GM21367 (cell line): ENCODE results near the gene RGS3.
A peak's percentile ranks its signal among the peaks of the same experiment; 100 is the strongest.

Experiments
- ATAC-seq: cut with Tn5 transposase; IDR thresholded peaks from one replicate; pipeline ENCODE4 v1.9.1; 2021; ENCODE audit not compliant: unreplicated experiment

Gene RGS3

GRCh38 chr9:113568571-113569321 is 105.2 kb downstream of the RGS3 start:
- no peak for ATAC-seq

GRCh38 chr9:113569472-113570060 is 106.0 kb downstream of the RGS3 start:
- no peak for ATAC-seq

GRCh38 chr9:113570106-113570505 is 106.6 kb downstream of the RGS3 start:
- no peak for ATAC-seq

GRCh38 chr9:113570749-113571711 is 107.5 kb downstream of the RGS3 start:
- ATAC-seq: no peak

- ATAC-seq: no peak
Measured at GRCh38 chr9:113572076-113572861, 108.7 kb downstream of the RGS3 start.

- ATAC-seq: no peak
Measured at GRCh38 chr9:113573046-113573958, 109.8 kb downstream of the RGS3 start.

GRCh38 chr9:113573959-113574352 is 110.4 kb downstream of the RGS3 start:
- no peak for ATAC-seq

GRCh38 chr9:113574441-113575262 is 111.1 kb downstream of the RGS3 start:
- ATAC-seq: no peak

- no peak for ATAC-seq
Measured at GRCh38 chr9:113577525-113578261, 114.2 kb downstream of the RGS3 start.

GRCh38 chr9:113578279-113578865 is 114.8 kb downstream of the RGS3 start:
- no peak for ATAC-seq

- ATAC-seq: peak; percentile 43
Measured at GRCh38 chr9:113578882-113579282, 115.4 kb downstream of the RGS3 start.

GRCh38 chr9:113579283-113580040 is 115.9 kb downstream of the RGS3 start:
- ATAC-seq: peak; percentile 8

- ATAC-seq: no peak
Measured at GRCh38 chr9:113580041-113580953, 116.8 kb downstream of the RGS3 start.

GRCh38 chr9:113580954-113581311 is 117.4 kb downstream of the RGS3 start:
- ATAC-seq: no peak

- ATAC-seq: peak; percentile 83
Measured at GRCh38 chr9:113581865-113582697, 118.6 kb downstream of the RGS3 start.
